H1 (cell line): Measurements from ENCODE around the gene ARMH3. TPM values are rescaled to one million over a fixed set of nuclear protein-coding genes. Genes with fewer than 3 reads are reported as not detected.

Experiments
- CTCF ChIA-PET: fragments of 300-600 bp; sonication (Branson Sonifier 250); formaldehyde crosslinking; loops from one replicate; lab custom pipeline; 2021; ENCODE audit not compliant: partially characterized antibody; lab: Charles Lee
- POLR2A ChIA-PET: fragments of 300-600 bp; sonication (Branson Sonifier 250); formaldehyde crosslinking; loops from one replicate; lab custom pipeline; 2021; ENCODE audit warnings: inconsistent platforms; ENCODE audit not compliant: partially characterized antibody; lab: Charles Lee
- DNase-seq, 2 experiments: peaks; one replicate each; pipeline versions ENCODE4 v3.0.0 to v3.0.0-alpha.2; 2010 to 2022; ENCODE audit warnings: low spot score in 2 of 2, low read depth in 1 of 2, mixed read lengths in 1 of 2
- FAIRE-seq: peaks from 2 replicates; lab custom pipeline; 2011; peaks lifted over from hg19 to GRCh38; lab: Jason Lieb, UNC
- H2AFZ ChIP-seq: 2 replicates; pipeline ENCODE4 v1.8.1; 2012; ENCODE audit warnings: low read length, inconsistent platforms
- H2AK5ac ChIP-seq: 2 replicates; pipeline ENCODE4 v1.6.1; 2013; ENCODE audit warnings: low read depth, low read length
- H2BK120ac ChIP-seq: replicated peaks from 2 replicates; pipeline ENCODE3; 2013; ENCODE audit warnings: low read depth, low read length, inconsistent platforms
- H2BK12ac ChIP-seq: 2 replicates; pipeline ENCODE4 v1.6.1; 2013; ENCODE audit warnings: low read depth, low read length
- H2BK15ac ChIP-seq: 2 replicates; pipeline ENCODE4 v1.6.1; 2013; ENCODE audit warnings: low read length
- H2BK20ac ChIP-seq: 2 replicates; pipeline ENCODE4 v1.6.1; 2013; ENCODE audit warnings: low read length
- H2BK5ac ChIP-seq: 2 replicates; pipeline ENCODE4 v1.6.1; 2013; ENCODE audit warnings: low read depth, low read length
- H3K14ac ChIP-seq: 2 replicates; pipeline ENCODE4 v1.6.1; 2013; ENCODE audit warnings: inconsistent platforms; ENCODE audit not compliant: insufficient read length
- H3K18ac ChIP-seq: 2 replicates; pipeline ENCODE4 v1.6.1; 2013; ENCODE audit warnings: low read length; ENCODE audit errors: extremely low read depth
- H3K23ac ChIP-seq: 2 replicates; pipeline ENCODE4 v1.6.1; 2013; ENCODE audit warnings: inconsistent platforms; ENCODE audit not compliant: insufficient read length
- H3K23me2 ChIP-seq: 2 replicates; pipeline ENCODE4 v1.6.1; 2013; ENCODE audit warnings: low read depth, low read length
- H3K27ac ChIP-seq: 2 replicates; pipeline ENCODE4 v1.6.1; 2011; ENCODE audit warnings: low read depth, low read length, inconsistent platforms
- H3K27me3 ChIP-seq, 4 experiments: replicated peaks in 1 of 4; 1 replicate in 1 of 4; 2 replicates in 3 of 4; pipeline versions ENCODE4 v1.6.1 to v1.8.1; 2011 to 2013; ENCODE audit warnings: low read length in 3 of 4, mild to moderate bottlenecking in 3 of 4, inconsistent platforms in 2 of 4, mixed read lengths in 2 of 4, moderate library complexity in 1 of 4; ENCODE audit not compliant: control insufficient read depth in 3 of 4, insufficient read depth in 3 of 4; ENCODE audit errors: extremely low read depth in 1 of 4
- H3K36me3 ChIP-seq, 4 experiments: 2 replicates each; pipeline versions ENCODE4 v1.6.1 to v1.8.1; 2011 to 2013; ENCODE audit warnings: mild to moderate bottlenecking in 4 of 4, low read length in 3 of 4, moderate library complexity in 2 of 4, control low read depth in 1 of 4, inconsistent platforms in 1 of 4; ENCODE audit not compliant: insufficient read depth in 4 of 4, control insufficient read depth in 2 of 4
- H3K4ac ChIP-seq: replicated peaks from 2 replicates; pipeline ENCODE3; 2013; ENCODE audit warnings: low read length, low read depth, mixed read lengths, inconsistent platforms; ENCODE audit not compliant: insufficient read length
- H3K4me1 ChIP-seq, 4 experiments: replicated peaks in 1 of 4; 1 replicate in 1 of 4; 2 replicates in 3 of 4; pipeline versions ENCODE4 v1.6.1 to v1.8.1; 2011 to 2013; ENCODE audit warnings: low read length in 3 of 4, inconsistent platforms in 2 of 4, mixed read lengths in 1 of 4; ENCODE audit not compliant: insufficient read depth in 4 of 4, control insufficient read depth in 3 of 4
- H3K4me2 ChIP-seq, 2 experiments: 2 replicates each; pipeline versions ENCODE4 v1.6.1 to v1.8.1; 2011 to 2013; ENCODE audit warnings: low read depth in 2 of 2, low read length in 2 of 2, control low read depth in 1 of 2, inconsistent platforms in 1 of 2, mild to moderate bottlenecking in 1 of 2; ENCODE audit not compliant: insufficient read depth in 1 of 2
- H3K4me3 ChIP-seq, 4 experiments: fragments of 200-600, 300-600 bp in 1 of 4; sonication (generic), shearing (Covaris generic), sonication (Bioruptor Twin) in 1 of 4; 2 replicates each; pipeline versions ENCODE4 v1.5.1 to v1.8.1; 2011 to 2016; ENCODE audit warnings: low read length in 4 of 4, low read depth in 3 of 4, control low read depth in 2 of 4, inconsistent platforms in 2 of 4, mild to moderate bottlenecking in 2 of 4, mixed read lengths in 1 of 4, moderate library complexity in 1 of 4; ENCODE audit not compliant: insufficient read depth in 2 of 4; ENCODE audit errors: extremely low read depth in 1 of 4
- H3K56ac ChIP-seq: replicated peaks from 2 replicates; pipeline ENCODE3; 2013; ENCODE audit warnings: low read depth, mild to moderate bottlenecking, mixed read lengths, low read length, inconsistent platforms; ENCODE audit not compliant: insufficient read length
- H3K79me1 ChIP-seq: 2 replicates; pipeline ENCODE4 v1.6.1; 2013; ENCODE audit warnings: low read depth, low read length, control low read depth
- H3K79me2 ChIP-seq, 2 experiments: 2 replicates each; pipeline versions ENCODE4 v1.6.1 to v1.8.1; 2012 to 2013; ENCODE audit warnings: low read length in 2 of 2, mild to moderate bottlenecking in 2 of 2, inconsistent platforms in 1 of 2; ENCODE audit not compliant: insufficient read depth in 2 of 2, control insufficient read depth in 1 of 2
- H3K9ac ChIP-seq, 4 experiments: replicated peaks in 1 of 4; 1 replicate in 1 of 4; 2 replicates in 3 of 4; pipeline versions ENCODE4 v1.6.1 to v1.8.1; 2011 to 2013; ENCODE audit warnings: low read depth in 3 of 4, low read length in 3 of 4, control low read depth in 2 of 4, mild to moderate bottlenecking in 2 of 4, moderate library complexity in 2 of 4, inconsistent platforms in 1 of 4; ENCODE audit errors: extremely low read depth in 1 of 4
- H3K9me3 ChIP-seq, 2 experiments: 2 replicates each; pipeline versions ENCODE4 v1.6.1 to v1.8.1; 2012 to 2013; ENCODE audit warnings: mild to moderate bottlenecking in 2 of 2, moderate library complexity in 2 of 2, control low read depth in 1 of 2, inconsistent platforms in 1 of 2, low read depth in 1 of 2, low read length in 1 of 2, mixed read lengths in 1 of 2; ENCODE audit not compliant: insufficient read depth in 2 of 2
- H4K20me1 ChIP-seq, 2 experiments: replicated peaks in 1 of 2; 2 replicates each; pipeline versions ENCODE3 to v1.8.1; 2011 to 2013; ENCODE audit warnings: inconsistent platforms in 2 of 2, low read length in 2 of 2, mild to moderate bottlenecking in 1 of 2; ENCODE audit not compliant: insufficient read depth in 2 of 2, control insufficient read depth in 1 of 2
- H4K5ac ChIP-seq: 2 replicates; pipeline ENCODE4 v1.6.1; 2013; ENCODE audit warnings: low read length, low read depth, mixed read lengths, inconsistent platforms; ENCODE audit not compliant: insufficient read length
- H4K8ac ChIP-seq: 2 replicates; pipeline ENCODE4 v1.8.0; 2013; ENCODE audit warnings: mild to moderate bottlenecking, moderate library complexity, low read length, inconsistent platforms; ENCODE audit not compliant: insufficient read depth; ENCODE audit errors: extremely low read depth
- H4K91ac ChIP-seq: replicated peaks from 2 replicates; pipeline ENCODE3; 2013; ENCODE audit warnings: low read length, mixed read lengths, inconsistent platforms; ENCODE audit not compliant: insufficient read length
- EP300 ChIP-seq, 2 experiments: IDR thresholded peaks; 1 replicate in 1 of 2; 2 replicates in 1 of 2; pipeline ENCODE4 v1.6.1; 2011 to 2012; ENCODE audit warnings: low read depth in 2 of 2, low read length in 2 of 2, mild to moderate bottlenecking in 2 of 2, borderline replicate concordance in 1 of 2, inconsistent platforms in 1 of 2, moderate library complexity in 1 of 2
- FOSL1 ChIP-seq: IDR thresholded peaks from 2 replicates; pipeline ENCODE4 v1.6.1; 2011; ENCODE audit warnings: mild to moderate bottlenecking, low read depth, low read length, moderate library complexity; ENCODE audit not compliant: insufficient read depth
- HDAC2 ChIP-seq, 2 experiments: fragments of 300-600 bp in 1 of 2; sonication (generic) in 1 of 2; IDR thresholded peaks; 2 replicates each; pipeline ENCODE4 v1.6.1; 2011 to 2012; ENCODE audit warnings: low read depth in 2 of 2, low read length in 2 of 2, mild to moderate bottlenecking in 2 of 2, moderate library complexity in 2 of 2, borderline replicate concordance in 1 of 2, inconsistent platforms in 1 of 2
- JUND ChIP-seq: IDR thresholded peaks from 2 replicates; pipeline ENCODE4 v1.6.1; 2011; ENCODE audit warnings: mild to moderate bottlenecking, improper control_type of control experiment, low read length
- KDM1A ChIP-seq: fragments of 200-600, 300-600 bp; sonication (generic); IDR thresholded peaks from 2 replicates; pipeline ENCODE4 v1.7.1; 2016; ENCODE audit warnings: mild to moderate bottlenecking, low read length, borderline replicate concordance
- MAX ChIP-seq: IDR thresholded peaks from 2 replicates; pipeline ENCODE4 v1.6.1; 2012; ENCODE audit warnings: inconsistent platforms
- NANOG ChIP-seq: IDR thresholded peaks from 2 replicates; pipeline ENCODE4 v1.6.1; 2011; ENCODE audit warnings: low read length, low read depth, mild to moderate bottlenecking, inconsistent platforms; ENCODE audit not compliant: insufficient read depth, poor library complexity, severe bottlenecking
- WGBS, 2 experiments: shearing (Covaris generic) in 1 of 2; methylation state at CpG; one replicate each; pipeline versions ENCODE4 v1.1.6 to v1.1.7; 2013 to 2015; ENCODE audit warnings: low lambda C conversion rate in 2 of 2, mixed read lengths in 2 of 2, inconsistent platforms in 1 of 2, low coverage in 1 of 2, missing lambda C conversion rate in 1 of 2; ENCODE audit not compliant: insufficient replicate concordance in 2 of 2, insufficient coverage in 1 of 2, insufficient read length in 1 of 2; ENCODE audit errors: extremely low coverage in 1 of 2, missing lambda C conversion rate in 1 of 2; 5-methylcytosine and 5-hydroxymethylcytosine counted together
- polyA plus RNA-seq, 7 experiments: library from polyadenylated mRNA; depleted of rRNA in 3 of 7; stranded (reverse) in 5 of 7; unstranded in 2 of 7; fragments of >200 nt in 5 of 7; fragments of 200-250 nt in 2 of 7; gene quantifications; 1 replicate in 5 of 7; 2 replicates in 1 of 7; 4 replicates in 1 of 7; pipeline versions ENCODE4 v1.2.1 to v1.2.3, GENCODE V29; 2011 to 2013; ENCODE audit warnings: missing spikeins in 2 of 7, mixed read lengths in 2 of 7
- total RNA-seq: library from RNA; stranded (reverse); fragmentation: NEBNext Ultra II Directional; extraction: Animal tissue kit (Norgen Biotek cat#: 25700); gene quantifications from 2 replicates; pipeline ENCODE4 v1.2.1, GENCODE V29; 2021

ARMH3 gene
- total and polyA plus RNA-seq, 2 of the 8 experiments (the other 6 are each of a cell fraction or from before 2014, with no cell fraction given) = 11.6 to 18.3 TPM

- Histone ChIP-seq H3K36me3 (no peaks in the 10 kb centered on the region; a peak in 1 of 8 replicates), H3K4me3 (no peak overlapping the region), H3K23me2 (no peaks in the 10 kb centered on the region; the same call in 1 of the 2 replicates), H4K91ac (no peak overlapping the region), H2BK12ac (no peak overlapping the region), H2BK20ac (no peak overlapping the region), H3K27me3 (no peaks in the 10 kb centered on the region), H2AK5ac (no peak overlapping the region), H3K4ac (no peak overlapping the region), H2BK120ac (no peak overlapping the region), H2AFZ (no peak overlapping the region), H3K79me1 (no peaks in the 10 kb centered on the region), H3K23ac (no peak overlapping the region), H3K4me2 (no peak overlapping the region), H4K20me1 (no peaks in the 10 kb centered on the region), H2BK15ac (no peak overlapping the region), H3K4me1 (no peaks in the 10 kb centered on the region), H3K18ac (no peak overlapping the region), H3K79me2 (no peaks in the 10 kb centered on the region), H4K8ac (no peak overlapping the region), H3K9me3 (no peaks in the 10 kb centered on the region), H3K27ac (no peak overlapping the region), H4K5ac (no peak overlapping the region), H3K14ac (no peak overlapping the region), H3K9ac (no peak overlapping the region), H2BK5ac (no peak overlapping the region), H3K56ac (no peak overlapping the region)
- no peak for TF ChIP-seq FOSL1
- TF ChIP-seq MAX = no peak
- no peak for TF ChIP-seq HDAC2 (IDR thresholded peaks at IDR 0.05; ENCODE audit: borderline replicate concordance in 1 of 2, low read depth in 2 of 2, low read length in 2 of 2)
- no peak for TF ChIP-seq JUND
- no peak for TF ChIP-seq EP300 (IDR thresholded peaks at IDR 0.05; ENCODE audit: borderline replicate concordance in 1 of 2, low read depth in 2 of 2, low read length in 2 of 2)
- TF ChIP-seq KDM1A = no peak
- no peak for TF ChIP-seq NANOG
- FAIRE-seq (no peak), DNase-seq (no peak)
- ChIA-PET CTCF (no interaction called here), POLR2A (no interaction called here)
- 94% methylated on average over 2 of the region's 2 CpGs; no CpG with 5 or more reads in 1 of the 2 experiments for WGBS, 2 experiments
Measured at GRCh38 chr10:102090772-102091171, 34.8 kb upstream of the ARMH3 start.
